IMR-90 (cell line): ENCODE results near the gene TRPC4. TPM values are rescaled to one million over a fixed set of nuclear protein-coding genes. Genes with fewer than 3 reads are reported as not detected.

Experiments used
- ATAC-seq: fragments of 200-7000 bp; cut with Tn5 transposase; 2 replicates; pipeline ENCODE4 v1.9.1; 2020; ENCODE audit warnings: low read depth, mild to moderate bottlenecking, moderate library complexity
- BruUV-seq: library from RNA; stranded (reverse); fragments of 400-500 nt; replicated peaks from 2 replicates; lab custom pipeline; 2021; lab: Mats Ljungman, UMichigan
- CTCF ChIA-PET: fragments of 300-600 bp; formaldehyde crosslinking; extraction: SDS; loops from one replicate; lab custom pipeline; 2021; ENCODE audit warnings: antibody characterized with exemption; lab: Yijun Ruan, JAX
- POLR2A ChIA-PET: fragments of 300-600 bp; sonication (Branson Sonifier 250); formaldehyde crosslinking; loops from one replicate; lab custom pipeline; 2022; ENCODE audit warnings: antibody characterized with exemption; ENCODE audit not compliant: unreplicated experiment; lab: Charles Lee
- DNase-seq: peaks from one replicate; pipeline ENCODE4 v3.0.0; 2013
- H2AFZ ChIP-seq: replicated peaks from 2 replicates; pipeline ENCODE3; 2013; ENCODE audit warnings: low read length, mild to moderate bottlenecking; ENCODE audit not compliant: poor library complexity
- H2AK5ac ChIP-seq: 2 replicates; pipeline ENCODE4 v1.6.1; 2013; ENCODE audit warnings: low read depth, low read length, inconsistent platforms
- H2AK9ac ChIP-seq: replicated peaks from 2 replicates; pipeline ENCODE3; 2013; ENCODE audit warnings: mild to moderate bottlenecking, low read depth, low read length, moderate library complexity; ENCODE audit not compliant: poor library complexity
- H2BK120ac ChIP-seq: 2 replicates; pipeline ENCODE4 v1.6.1; 2013; ENCODE audit warnings: low read depth, low read length, inconsistent platforms
- H2BK15ac ChIP-seq: 3 replicates; pipeline ENCODE4 v1.6.1; 2013; ENCODE audit warnings: low read depth, low read length, inconsistent platforms
- H2BK20ac ChIP-seq: 2 replicates; pipeline ENCODE4 v1.6.1; 2013; ENCODE audit warnings: low read depth, mild to moderate bottlenecking, inconsistent platforms, low read length, moderate library complexity
- H2BK5ac ChIP-seq: 2 replicates; pipeline ENCODE4 v1.6.1; 2013; ENCODE audit warnings: mild to moderate bottlenecking, low read depth, low read length, inconsistent platforms; ENCODE audit not compliant: poor library complexity, severe bottlenecking
- H3K14ac ChIP-seq: replicated peaks from 2 replicates; pipeline ENCODE4 v1.6.1; 2013; ENCODE audit warnings: low read depth, low read length, inconsistent platforms
- H3K18ac ChIP-seq: 2 replicates; pipeline ENCODE4 v1.6.1; 2013; ENCODE audit warnings: low read depth, low read length, control low read depth
- H3K23ac ChIP-seq: 2 replicates; pipeline ENCODE4 v1.6.1; 2013; ENCODE audit warnings: low read depth, low read length, inconsistent platforms
- H3K27ac ChIP-seq: 2 replicates; pipeline ENCODE4 v1.5.1; 2013; ENCODE audit warnings: mild to moderate bottlenecking, control low read depth, low read length; ENCODE audit not compliant: insufficient read depth
- H3K27me3 ChIP-seq: 2 replicates; pipeline ENCODE4 v1.6.1; 2013; ENCODE audit warnings: low read length; ENCODE audit not compliant: control insufficient read depth, insufficient read depth
- H3K36me3 ChIP-seq: 2 replicates; pipeline ENCODE4 v1.6.1; 2013; ENCODE audit warnings: low read length, mixed read lengths; ENCODE audit not compliant: control insufficient read depth, insufficient read depth
- H3K4ac ChIP-seq: 2 replicates; pipeline ENCODE4 v1.6.1; 2013; ENCODE audit warnings: low read depth, low read length, inconsistent platforms
- H3K4me1 ChIP-seq: 2 replicates; pipeline ENCODE4 v1.6.1; 2013; ENCODE audit warnings: low read length, mixed read lengths; ENCODE audit not compliant: control insufficient read depth, insufficient read depth
- H3K4me2 ChIP-seq: 2 replicates; pipeline ENCODE4 v1.6.1; 2013; ENCODE audit warnings: low read depth, mild to moderate bottlenecking, control low read depth, low read length, moderate library complexity
- H3K4me3 ChIP-seq: 2 replicates; pipeline ENCODE4 v1.5.1; 2013; ENCODE audit warnings: low read depth, mild to moderate bottlenecking, control low read depth, low read length, moderate library complexity; ENCODE audit not compliant: insufficient read depth
- H3K56ac ChIP-seq: 2 replicates; pipeline ENCODE4 v1.6.1; 2013; ENCODE audit warnings: low read length, inconsistent platforms; ENCODE audit not compliant: insufficient read depth; ENCODE audit errors: extremely low read depth
- H3K79me1 ChIP-seq, 2 experiments: 2 replicates each; pipeline ENCODE4 v1.6.1; 2013; ENCODE audit warnings: low read length in 2 of 2, inconsistent platforms in 1 of 2, low read depth in 1 of 2
- H3K9ac ChIP-seq: 2 replicates; pipeline ENCODE4 v1.6.1; 2013; ENCODE audit warnings: low read depth, low read length, control low read depth
- H3K9me1 ChIP-seq: 2 replicates; pipeline ENCODE4 v1.6.1; 2013; ENCODE audit warnings: low read length, inconsistent platforms; ENCODE audit not compliant: insufficient read depth
- H3K9me3 ChIP-seq: 2 replicates; pipeline ENCODE4 v1.6.1; 2013; ENCODE audit warnings: low read length; ENCODE audit not compliant: control insufficient read depth, insufficient read depth
- H4K20me1 ChIP-seq: 2 replicates; pipeline ENCODE4 v1.6.1; 2013; ENCODE audit warnings: low read length, inconsistent platforms; ENCODE audit not compliant: insufficient read depth
- H4K5ac ChIP-seq: 2 replicates; pipeline ENCODE4 v1.6.1; 2013; ENCODE audit warnings: mild to moderate bottlenecking, low read depth, low read length, control low read depth
- H4K8ac ChIP-seq, 2 experiments: 2 replicates each; pipeline ENCODE4 v1.6.1; 2013; ENCODE audit warnings: low read depth in 2 of 2, low read length in 2 of 2, control low read depth in 1 of 2, inconsistent platforms in 1 of 2
- H4K91ac ChIP-seq: 2 replicates; pipeline ENCODE4 v1.6.1; 2013; ENCODE audit warnings: low read depth, low read length, inconsistent platforms; ENCODE audit not compliant: insufficient read depth
- CEBPB ChIP-seq: IDR thresholded peaks from 2 replicates; pipeline ENCODE4 v1.6.1; 2012; ENCODE audit warnings: low read depth, low read length, improper control_type of control experiment
- CHD1 ChIP-seq: IDR thresholded peaks from 2 replicates; pipeline ENCODE4 v1.6.1; 2012; ENCODE audit warnings: low read depth, low read length, improper control_type of control experiment
- NFE2L2 ChIP-seq: fragments of 150-350 bp; IDR thresholded peaks from 2 replicates; pipeline ENCODE4 v1.6.1; 2016; ENCODE audit warnings: low read depth, mild to moderate bottlenecking, low read length
- POLR2A ChIP-seq: IDR thresholded peaks from 2 replicates; pipeline ENCODE4 v1.6.1; 2012; ENCODE audit warnings: mild to moderate bottlenecking, low read depth, low read length
- RAD21 ChIP-seq: IDR thresholded peaks from 2 replicates; pipeline ENCODE4 v1.6.1; 2012; ENCODE audit warnings: low read length, improper control_type of control experiment
- RCOR1 ChIP-seq: IDR thresholded peaks from 2 replicates; pipeline ENCODE4 v1.6.1; 2012; ENCODE audit warnings: mild to moderate bottlenecking, low read length, improper control_type of control experiment; ENCODE audit not compliant: insufficient replicate concordance
- RFX5 ChIP-seq: IDR thresholded peaks from 2 replicates; pipeline ENCODE4 v1.8.0; 2012; ENCODE audit warnings: low read depth, mild to moderate bottlenecking, low read length, moderate library complexity
- SMC3 ChIP-seq: fragments of 150-350 bp; IDR thresholded peaks from 2 replicates; pipeline ENCODE4 v1.6.1; 2016; ENCODE audit warnings: low read depth, mild to moderate bottlenecking, antibody characterized with exemption, low read length, moderate library complexity
- WGBS, 2 experiments: methylation state at CpG; one replicate each; pipeline versions ENCODE4 v1.1.5 to v1.1.7; 2013; ENCODE audit warnings: missing lambda C conversion rate in 2 of 2; ENCODE audit not compliant: insufficient read length in 1 of 2; ENCODE audit errors: extremely low coverage in 2 of 2; 5-methylcytosine and 5-hydroxymethylcytosine counted together
- dilution Hi-C: fragments of 300-500 bp; cut with HindIII; formaldehyde crosslinking; loops from one replicate; pipeline ENCODE4 v1.14.3; 2018; ENCODE audit warnings: low sequenced_read_pairs; ENCODE audit not compliant: unreplicated experiment
- in situ Hi-C: fragments of 300-500 bp; cut with MboI; formaldehyde crosslinking; loops from 3 replicates; pipeline ENCODE4 v1.14.3; 2019; ENCODE audit warnings: low sequenced_read_pairs, inconsistent platforms, mixed read lengths
- intact Hi-C: fragments of 100-400 bp; cut with micrococcal nuclease; formaldehyde crosslinking; loops from 2 replicates; pipeline ENCODE4 v1.10.0; 2022
- polyA plus RNA-seq, 3 experiments: library from polyadenylated mRNA; depleted of rRNA; stranded (reverse); fragments of >200 nt; gene quantifications; 2 replicates each; pipeline ENCODE4 v1.2.3, GENCODE V29; 2012; ENCODE audit warnings: low replicate concordance in 1 of 3
- total RNA-seq: library from RNA; depleted of rRNA; stranded (reverse); fragments of >200 nt; gene quantifications from 2 replicates; pipeline ENCODE4 v1.2.3, GENCODE V29; 2012
- TF ChIP-seq, protein P1 (sequence below): conservative IDR thresholded peaks from 2 replicates; pipeline ENCODE4 v1.5.1; 2012; ENCODE audit warnings: mild to moderate bottlenecking, low read depth, low read length, improper control_type of control experiment
- TF ChIP-seq, protein P2 (sequence below): fragments of 150-350 bp; IDR thresholded peaks from 2 replicates; pipeline ENCODE4 v1.6.1; 2016; ENCODE audit warnings: low read depth, mild to moderate bottlenecking, low read length, moderate library complexity, borderline replicate concordance
- TF ChIP-seq, protein P3 (sequence below): fragments of 150-350 bp; IDR thresholded peaks from 2 replicates; pipeline ENCODE4 v1.6.1; 2017; ENCODE audit warnings: mild to moderate bottlenecking, antibody characterized with exemption, low read length, low read depth

Gene TRPC4
- total and polyA plus RNA-seq, 2 of the 4 experiments (the other 2 are of a cell fraction): 1.9 to 5.2 TPM

DNA sequence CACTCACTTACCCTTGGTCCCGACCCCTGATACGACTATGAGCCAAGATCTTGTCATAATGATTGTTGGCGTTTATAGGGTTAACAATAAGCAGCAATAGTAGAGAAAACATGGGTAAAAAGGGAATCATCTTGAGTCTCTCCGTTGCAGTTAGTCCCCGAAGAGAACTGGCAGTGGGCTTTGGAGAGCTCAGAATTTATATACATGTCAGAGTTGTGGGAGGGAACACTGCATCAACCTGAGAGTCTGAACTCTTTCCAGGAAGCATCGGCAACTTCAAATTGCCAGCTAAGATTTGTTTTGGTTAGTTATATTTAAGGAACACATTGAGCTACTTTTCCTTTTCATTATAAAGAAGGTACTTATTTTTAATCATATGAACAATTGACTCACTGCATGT is 271.0 kb downstream of the TRPC4 start, which contains the start of gene POSTN:
Gene POSTN, minus strand, starts transcription at position 172 of the 400 bp plus-strand sequence. Its CDS starts 42 bp downstream, at position 130.
- no peak within 1 kb of the TSS for H2AK5ac ChIP-seq
- TF ChIP-seq RCOR1 (no peak), CHD1 (no peak), NFE2L2 (no peak), POLR2A (no peak), RFX5 (no peak), RAD21 (no peak), SMC3 (no peak), CEBPB (no peak)
- TF ChIP-seq, protein P1, sequence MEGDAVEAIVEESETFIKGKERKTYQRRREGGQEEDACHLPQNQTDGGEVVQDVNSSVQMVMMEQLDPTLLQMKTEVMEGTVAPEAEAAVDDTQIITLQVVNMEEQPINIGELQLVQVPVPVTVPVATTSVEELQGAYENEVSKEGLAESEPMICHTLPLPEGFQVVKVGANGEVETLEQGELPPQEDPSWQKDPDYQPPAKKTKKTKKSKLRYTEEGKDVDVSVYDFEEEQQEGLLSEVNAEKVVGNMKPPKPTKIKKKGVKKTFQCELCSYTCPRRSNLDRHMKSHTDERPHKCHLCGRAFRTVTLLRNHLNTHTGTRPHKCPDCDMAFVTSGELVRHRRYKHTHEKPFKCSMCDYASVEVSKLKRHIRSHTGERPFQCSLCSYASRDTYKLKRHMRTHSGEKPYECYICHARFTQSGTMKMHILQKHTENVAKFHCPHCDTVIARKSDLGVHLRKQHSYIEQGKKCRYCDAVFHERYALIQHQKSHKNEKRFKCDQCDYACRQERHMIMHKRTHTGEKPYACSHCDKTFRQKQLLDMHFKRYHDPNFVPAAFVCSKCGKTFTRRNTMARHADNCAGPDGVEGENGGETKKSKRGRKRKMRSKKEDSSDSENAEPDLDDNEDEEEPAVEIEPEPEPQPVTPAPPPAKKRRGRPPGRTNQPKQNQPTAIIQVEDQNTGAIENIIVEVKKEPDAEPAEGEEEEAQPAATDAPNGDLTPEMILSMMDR: no peak
- TF ChIP-seq, protein P2, sequence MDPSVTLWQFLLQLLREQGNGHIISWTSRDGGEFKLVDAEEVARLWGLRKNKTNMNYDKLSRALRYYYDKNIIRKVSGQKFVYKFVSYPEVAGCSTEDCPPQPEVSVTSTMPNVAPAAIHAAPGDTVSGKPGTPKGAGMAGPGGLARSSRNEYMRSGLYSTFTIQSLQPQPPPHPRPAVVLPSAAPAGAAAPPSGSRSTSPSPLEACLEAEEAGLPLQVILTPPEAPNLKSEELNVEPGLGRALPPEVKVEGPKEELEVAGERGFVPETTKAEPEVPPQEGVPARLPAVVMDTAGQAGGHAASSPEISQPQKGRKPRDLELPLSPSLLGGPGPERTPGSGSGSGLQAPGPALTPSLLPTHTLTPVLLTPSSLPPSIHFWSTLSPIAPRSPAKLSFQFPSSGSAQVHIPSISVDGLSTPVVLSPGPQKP: no peak
- TF ChIP-seq, protein P3, sequence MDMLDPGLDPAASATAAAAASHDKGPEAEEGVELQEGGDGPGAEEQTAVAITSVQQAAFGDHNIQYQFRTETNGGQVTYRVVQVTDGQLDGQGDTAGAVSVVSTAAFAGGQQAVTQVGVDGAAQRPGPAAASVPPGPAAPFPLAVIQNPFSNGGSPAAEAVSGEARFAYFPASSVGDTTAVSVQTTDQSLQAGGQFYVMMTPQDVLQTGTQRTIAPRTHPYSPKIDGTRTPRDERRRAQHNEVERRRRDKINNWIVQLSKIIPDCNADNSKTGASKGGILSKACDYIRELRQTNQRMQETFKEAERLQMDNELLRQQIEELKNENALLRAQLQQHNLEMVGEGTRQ: no peak
- no peak within 1 kb of the TSS for H2AK9ac ChIP-seq
- ATAC-seq (peak; percentile 44; the same call in 1 of the 2 replicates), DNase-seq (peak; percentile 49)
- no peaks in the 10 kb centered on the region for H3K79me1 ChIP-seq
- 0% methylated on average over 1 of the region's 6 CpGs; no CpG with 5 or more reads in 1 of the 2 experiments for whole genome bisulfite sequencing, 2 experiments
- peak within 1 kb of the TSS; percentile 55 for H3K14ac ChIP-seq
- no peaks in the 10 kb centered on the region for H3K9me1 ChIP-seq
- H2BK20ac ChIP-seq: 0 out of 2 replicates have a peak within 1 kb of the TSS, but pooled peaks have one; percentile 17
- no peak within 1 kb of the TSS for H3K9ac ChIP-seq
- CTCF ChIA-PET: interaction anchor here (0.6 kb wide), 1 partner anchor 24 kb away, joined by 3 read pairs; no protein-coding TSS in a partner anchor
- H3K18ac ChIP-seq: peak within 1 kb of the TSS; percentile 54
- H4K91ac ChIP-seq: no peak within 1 kb of the TSS
- H3K4me1 ChIP-seq: peaks cover 5% of the 10 kb centered on the region
- H3K27me3 ChIP-seq: no peaks in the 10 kb centered on the region
- H3K4me3 ChIP-seq: peak within 1 kb of the TSS; percentile 20; the same call in 1 of the 2 replicates
- H2BK5ac ChIP-seq: no peak within 1 kb of the TSS
- H4K8ac ChIP-seq: peak within 1 kb of the TSS in 1 of 2 experiments; percentile 35; a peak in 1 of 4 replicates
- H3K9me3 ChIP-seq: no peaks in the 10 kb centered on the region
- in situ Hi-C loops (loop anchor here (5.0 kb wide), 1 partner anchor 486 kb away; no protein-coding TSS in a partner anchor), dilution Hi-C loops (no loop called here), intact Hi-C loops (loop anchor here (5.0 to 10.0 kb wide), 4 partner anchors 121 to 404 kb away; no protein-coding TSS in a partner anchor)
- no peak within 1 kb of the TSS for H3K23ac ChIP-seq
- H3K4ac ChIP-seq: peak within 1 kb of the TSS; percentile 49; the same call in 1 of the 2 replicates
- peak within 1 kb of the TSS; percentile 86 for H3K4me2 ChIP-seq
- H2BK15ac ChIP-seq: 0 out of 3 replicates have a peak within 1 kb of the TSS, but pooled peaks have one; percentile 75
- peak within 1 kb of the TSS; percentile 16; the same call in 1 of the 2 replicates for H2BK120ac ChIP-seq
- POLR2A ChIA-PET: no interaction called here
- no peak within 1 kb of the TSS; the same call in 1 of the 2 replicates for H3K56ac ChIP-seq
- H3K27ac ChIP-seq: no peak within 1 kb of the TSS
- no peaks in the 10 kb centered on the region for H3K36me3 ChIP-seq
- H4K5ac ChIP-seq: no peak within 1 kb of the TSS; the same call in 1 of the 2 replicates
- no TSS peak for BruUV-seq
- H2AFZ ChIP-seq: peak within 1 kb of the TSS; percentile 61
- H4K20me1 ChIP-seq: no peaks in the 10 kb centered on the region
